ENCODE measurements around the gene PRPF38A. TPM values are rescaled to one million over a fixed set of nuclear protein-coding genes. Genes with fewer than 3 reads are reported as not detected.

The PRPF38A gene
- total RNA-seq, 1 donor from 2014 or later = 21.6 TPM

GRCh38 chr1:52439976-52440375 is 35.6 kb downstream of the PRPF38A start:
- DNase-seq (no peak), ATAC-seq (no peak)
- intact Hi-C loops (cut with micrococcal nuclease) = no loop called here

- DNase-seq (no peak), ATAC-seq (no peak)
- intact Hi-C loops (cut with micrococcal nuclease) = no loop called here
Measured at GRCh38 chr1:52444463-52444862, 40.1 kb downstream of the PRPF38A start.

GRCh38 chr1:52454127-52454526 is 49.7 kb downstream of the PRPF38A start:
- ATAC-seq (no peak), DNase-seq (no peak)
- intact Hi-C loops (cut with micrococcal nuclease) = no loop called here

- DNase-seq = no peak
- intact Hi-C loops (cut with micrococcal nuclease) = no loop called here
- ATAC-seq = no peak
Measured at GRCh38 chr1:52454779-52455178, 50.4 kb downstream of the PRPF38A start.

- intact Hi-C loops (cut with micrococcal nuclease) = no loop called here
- DNase-seq (no peak), ATAC-seq (no peak)
Measured at GRCh38 chr1:52455686-52456085, 51.3 kb downstream of the PRPF38A start.

GRCh38 chr1:52460694-52461093 is 56.3 kb downstream of the PRPF38A start:
- ATAC-seq (no peak), DNase-seq (no peak)
- intact Hi-C loops (cut with micrococcal nuclease) = no loop called here

GRCh38 chr1:52461821-52462220 is 57.4 kb downstream of the PRPF38A start:
- DNase-seq (no peak), ATAC-seq (no peak)
- intact Hi-C loops (cut with micrococcal nuclease) = no loop called here

- DNase-seq = no peak
- intact Hi-C loops (cut with micrococcal nuclease) = no loop called here
- no peak for ATAC-seq
Measured at GRCh38 chr1:52463891-52464290, 59.5 kb downstream of the PRPF38A start.

GRCh38 chr1:52469108-52469507 is 64.7 kb downstream of the PRPF38A start:
- no peak for DNase-seq
- intact Hi-C loops (cut with micrococcal nuclease) = no loop called here
- no peak for ATAC-seq

Other genes starting within 250 kb of the PRPF38A start
- 13.0 TPM for gene CC2D1B, start 38.4 kb upstream of the PRPF38A start, total RNA-seq
- gene ORC1, start 179 bp upstream of the PRPF38A start, total RNA-seq = 0.32 TPM
- 36.2 TPM for gene TUT4, start 148.5 kb downstream of the PRPF38A start, total RNA-seq
- gene GPX7, start 197.8 kb downstream of the PRPF38A start, total RNA-seq = 4.2 TPM
- gene SHISAL2A, start 228.6 kb downstream of the PRPF38A start, total RNA-seq = not detected